ENCODE data around the gene TIMM10.

DNA sequence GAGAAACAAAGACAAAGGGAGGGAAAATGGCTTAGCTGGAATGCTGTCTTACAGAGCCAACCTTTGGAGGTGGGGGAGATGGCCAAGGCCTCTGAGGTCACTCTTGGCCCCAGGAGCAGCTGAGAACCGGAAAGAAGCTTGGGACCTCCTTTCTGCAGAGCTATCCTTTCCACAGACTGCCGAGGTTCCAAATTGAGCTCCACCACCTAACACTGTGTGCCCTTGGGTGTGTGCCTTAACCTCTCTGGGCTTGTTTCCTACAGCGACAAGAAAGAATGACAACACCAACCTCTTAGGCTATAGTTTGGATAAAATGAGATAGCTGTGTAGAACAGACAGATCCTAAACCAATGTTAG, 47.0 kb downstream of the TIMM10 start:
- TF ChIP-seq, protein P1, sequence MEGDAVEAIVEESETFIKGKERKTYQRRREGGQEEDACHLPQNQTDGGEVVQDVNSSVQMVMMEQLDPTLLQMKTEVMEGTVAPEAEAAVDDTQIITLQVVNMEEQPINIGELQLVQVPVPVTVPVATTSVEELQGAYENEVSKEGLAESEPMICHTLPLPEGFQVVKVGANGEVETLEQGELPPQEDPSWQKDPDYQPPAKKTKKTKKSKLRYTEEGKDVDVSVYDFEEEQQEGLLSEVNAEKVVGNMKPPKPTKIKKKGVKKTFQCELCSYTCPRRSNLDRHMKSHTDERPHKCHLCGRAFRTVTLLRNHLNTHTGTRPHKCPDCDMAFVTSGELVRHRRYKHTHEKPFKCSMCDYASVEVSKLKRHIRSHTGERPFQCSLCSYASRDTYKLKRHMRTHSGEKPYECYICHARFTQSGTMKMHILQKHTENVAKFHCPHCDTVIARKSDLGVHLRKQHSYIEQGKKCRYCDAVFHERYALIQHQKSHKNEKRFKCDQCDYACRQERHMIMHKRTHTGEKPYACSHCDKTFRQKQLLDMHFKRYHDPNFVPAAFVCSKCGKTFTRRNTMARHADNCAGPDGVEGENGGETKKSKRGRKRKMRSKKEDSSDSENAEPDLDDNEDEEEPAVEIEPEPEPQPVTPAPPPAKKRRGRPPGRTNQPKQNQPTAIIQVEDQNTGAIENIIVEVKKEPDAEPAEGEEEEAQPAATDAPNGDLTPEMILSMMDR (IDR thresholded peaks at IDR 0.05) = no peak
- no peak for TF ChIP-seq POLR2A (IDR thresholded peaks at IDR 0.05)
